GM12878 (cell line): ENCODE measurements around the gene RPL21. TPM values are rescaled to one million over a fixed set of nuclear protein-coding genes. Genes with fewer than 3 reads are reported as not detected.

Experiments used
- ATAC-seq: fragments of 200-7000 bp; cut with Tn5 transposase; 3 replicates; pipeline ENCODE4 v1.9.1; 2020; ENCODE audit warnings: mild to moderate bottlenecking, moderate library complexity
- BruUV-seq: library from RNA; stranded (reverse); fragments of 400-500 nt; replicated peaks from 2 replicates; lab custom pipeline; 2021; lab: Mats Ljungman, UMichigan
- CTCF ChIA-PET: fragments of 300-600 bp; sonication (Branson Sonifier 250); formaldehyde crosslinking; extraction: SDS; loops from one replicate; lab custom pipeline; 2021; ENCODE audit warnings: inconsistent platforms; lab: Yijun Ruan, JAX
- POLR2A ChIA-PET: fragments of 350-600 bp; formaldehyde crosslinking; extraction: SDS; loops from one replicate; lab custom pipeline; 2021; ENCODE audit warnings: inconsistent platforms; lab: Charles Lee
- RAD21 ChIA-PET: fragments of 300-600 bp; sonication (Branson Sonifier 250); formaldehyde crosslinking; loops from one replicate; lab custom pipeline; 2023; ENCODE audit warnings: antibody characterized with exemption; ENCODE audit not compliant: unreplicated experiment; lab: Charles Lee
- SMC1A ChIA-PET: fragments of 300-600 bp; sonication (Branson Sonifier 250); formaldehyde crosslinking; loops from one replicate; lab custom pipeline; 2023; ENCODE audit not compliant: unreplicated experiment, uncharacterized antibody; lab: Charles Lee
- DNase-seq: peaks from one replicate; pipeline ENCODE4 v3.0.0-alpha.2; 2011; ENCODE audit warnings: low read depth, low spot score
- FAIRE-seq: peaks from 3 replicates; lab custom pipeline; 2011; peaks lifted over from hg19 to GRCh38; lab: Jason Lieb, UNC
- H2AFZ ChIP-seq: 2 replicates; pipeline ENCODE4 v1.6.0; 2011; ENCODE audit warnings: low read depth, low read length, control low read depth; ENCODE audit not compliant: control insufficient read depth
- H3K27ac ChIP-seq: 2 replicates; pipeline ENCODE4 v1.5.1; 2011; ENCODE audit warnings: control low read depth; ENCODE audit not compliant: control insufficient read depth, insufficient read depth
- H3K27me3 ChIP-seq, 2 experiments: replicated peaks in 1 of 2; 2 replicates each; pipeline versions ENCODE4 v1.6.0 to v1.6.1; 2011; ENCODE audit warnings: low read length in 1 of 2; ENCODE audit not compliant: control insufficient read depth in 2 of 2, insufficient read depth in 2 of 2
- H3K36me3 ChIP-seq, 2 experiments: 2 replicates each; pipeline ENCODE4 v1.5.1; 2011; ENCODE audit warnings: low read length in 1 of 2; ENCODE audit not compliant: control insufficient read depth in 2 of 2, insufficient read depth in 2 of 2
- H3K4me1 ChIP-seq: 2 replicates; pipeline ENCODE4 v1.6.1; 2011; ENCODE audit warnings: mild to moderate bottlenecking, low read length, moderate library complexity, mixed read lengths; ENCODE audit not compliant: control insufficient read depth, insufficient read depth
- H3K4me2 ChIP-seq: 2 replicates; pipeline ENCODE4 v1.6.0; 2011; ENCODE audit warnings: control low read depth; ENCODE audit not compliant: control insufficient read depth, insufficient read depth
- H3K4me3 ChIP-seq: fragments of 200-600 bp; sonication (generic); 2 replicates; pipeline ENCODE4 v1.5.1; 2016
- H3K79me2 ChIP-seq: 2 replicates; pipeline ENCODE4 v1.6.0; 2011; ENCODE audit warnings: low read length; ENCODE audit not compliant: control insufficient read depth, insufficient read depth
- H3K9ac ChIP-seq: 2 replicates; pipeline ENCODE4 v1.8.0; 2011; ENCODE audit warnings: low read length, control low read depth, mixed read lengths; ENCODE audit not compliant: control insufficient read depth, insufficient read depth
- H3K9me3 ChIP-seq: replicated peaks from 3 replicates; pipeline ENCODE4 v1.5.1; 2011; ENCODE audit warnings: mild to moderate bottlenecking, low read length; ENCODE audit not compliant: control insufficient read depth, insufficient read depth
- H4K20me1 ChIP-seq: 2 replicates; pipeline ENCODE4 v1.6.0; 2011; ENCODE audit not compliant: control insufficient read depth, insufficient read depth
- ATF7 ChIP-seq: fragments of 450-650 bp; IDR thresholded peaks from 2 replicates; pipeline ENCODE4 v1.6.1; 2016; ENCODE audit warnings: low read depth, mild to moderate bottlenecking
- BHLHE40 ChIP-seq, 2 experiments: fragments of 450-650 bp in 1 of 2; IDR thresholded peaks; 2 replicates each; pipeline ENCODE4 v1.6.1; 2011 to 2017; ENCODE audit warnings: low read depth in 2 of 2, borderline replicate concordance in 1 of 2, improper control_type of control experiment in 1 of 2, low read length in 1 of 2, mild to moderate bottlenecking in 1 of 2
- E4F1 ChIP-seq: fragments of 450-650 bp; IDR thresholded peaks from 2 replicates; pipeline ENCODE4 v1.6.1; 2018; ENCODE audit warnings: borderline replicate concordance, mild to moderate bottlenecking; ENCODE audit not compliant: partially characterized antibody
- EED ChIP-seq: sonication (generic); IDR thresholded peaks from 2 replicates; pipeline ENCODE4 v1.6.1; 2016; ENCODE audit warnings: antibody characterized with exemption, low read depth
- EP300 ChIP-seq, 2 experiments: fragments of 150-350 bp in 1 of 2; IDR thresholded peaks; 2 replicates each; pipeline ENCODE4 v1.6.1; 2011 to 2012; ENCODE audit warnings: low read depth in 2 of 2, low read length in 2 of 2, borderline replicate concordance in 1 of 2, improper control_type of control experiment in 1 of 2, inconsistent platforms in 1 of 2; ENCODE audit not compliant: control insufficient read depth in 1 of 2
- ESRRA ChIP-seq: IDR thresholded peaks from 2 replicates; pipeline ENCODE4 v1.6.1; 2012; ENCODE audit warnings: mild to moderate bottlenecking, low read length, improper control_type of control experiment
- JUND ChIP-seq: IDR thresholded peaks from 2 replicates; pipeline ENCODE4 v1.6.1; 2012; ENCODE audit warnings: low read depth, mild to moderate bottlenecking, low read length, improper control_type of control experiment, moderate library complexity
- MYC ChIP-seq: IDR thresholded peaks from 2 replicates; pipeline ENCODE4 v1.6.1; 2011; ENCODE audit warnings: mild to moderate bottlenecking, low read length, moderate library complexity, inconsistent platforms; ENCODE audit not compliant: insufficient read depth, insufficient replicate concordance, insufficient read length, severe bottlenecking
- NFYA ChIP-seq: IDR thresholded peaks from 2 replicates; pipeline ENCODE4 v1.6.1; 2011; ENCODE audit warnings: low read depth, mild to moderate bottlenecking, low read length, improper control_type of control experiment, borderline replicate concordance
- PAX5 ChIP-seq: IDR thresholded peaks from 2 replicates; pipeline ENCODE4 v1.6.1; 2011; ENCODE audit warnings: low read depth, low read length, borderline replicate concordance
- PML ChIP-seq: IDR thresholded peaks from 2 replicates; pipeline ENCODE4 v1.6.1; 2012; ENCODE audit warnings: low read length, inconsistent platforms
- POU2F2 ChIP-seq: IDR thresholded peaks from 3 replicates; pipeline ENCODE4 v1.6.1; 2011; ENCODE audit warnings: low read depth, mild to moderate bottlenecking, low read length, borderline replicate concordance
- SRF ChIP-seq, 2 experiments: IDR thresholded peaks; 2 replicates each; pipeline ENCODE4 v1.6.1; 2011; ENCODE audit warnings: low read depth in 2 of 2, low read length in 2 of 2, mild to moderate bottlenecking in 1 of 2, moderate library complexity in 1 of 2
- SUZ12 ChIP-seq: fragments of 200-600 bp; sonication (generic); IDR thresholded peaks from one replicate; pipeline ENCODE4 v1.6.1; 2018; ENCODE audit warnings: antibody characterized with exemption, mild to moderate bottlenecking; ENCODE audit not compliant: unreplicated experiment
- ZNF622 ChIP-seq: fragments of 450-650 bp; IDR thresholded peaks from 2 replicates; pipeline ENCODE4 v1.6.1; 2017; ENCODE audit warnings: mild to moderate bottlenecking, inconsistent platforms
- WGBS: methylation state at CpG from one replicate; pipeline ENCODE4 v1.1.6; 2016; ENCODE audit warnings: low lambda C conversion rate; ENCODE audit not compliant: insufficient replicate concordance, insufficient coverage; ENCODE audit errors: missing lambda C conversion rate; 5-methylcytosine and 5-hydroxymethylcytosine counted together
- in situ Hi-C: fragments of 300-500 bp; cut with MboI; formaldehyde crosslinking; loops from 9 replicates; pipeline ENCODE4 v1.14.3; 2018; ENCODE audit warnings: mixed read lengths
- intact Hi-C: fragments of 100-400 bp; cut with micrococcal nuclease; formaldehyde crosslinking; loops from one replicate; pipeline ENCODE4 v1.14.2; 2022; ENCODE audit not compliant: unreplicated experiment
- polyA plus RNA-seq, 11 experiments: library from polyadenylated mRNA; depleted of rRNA in 4 of 11; unstranded in 6 of 11; stranded (reverse) in 5 of 11; fragments of >200 nt; fragmentation: Nextera tagmentation in 4 of 11; fragmentation: Illumina TruSeq in 1 of 11; extraction: Ambion mirVana in 4 of 11; extraction: Trizol in 1 of 11; gene quantifications; 1 replicate in 1 of 11; 2 replicates in 10 of 11; pipeline versions ENCODE4 v1.2.1 to v1.2.3, GENCODE V29; 2011 to 2016; ENCODE audit warnings: inconsistent platforms in 2 of 11, missing spikeins in 2 of 11, low read depth in 1 of 11
- total RNA-seq, 4 experiments: library from RNA; depleted of rRNA in 3 of 4; stranded (reverse); fragments of >200 nt in 3 of 4; fragmentation: Illumina TruSeq in 1 of 4; extraction: Trizol in 1 of 4; gene quantifications; 2 replicates each; pipeline versions ENCODE4 v1.2.1 to v1.2.3, GENCODE V29; 2013 to 2021
- TF ChIP-seq, protein P1 (sequence below): IDR thresholded peaks from 2 replicates; pipeline ENCODE4 v1.6.1; 2012; ENCODE audit warnings: low read depth, low read length, improper control_type of control experiment

The RPL21 gene
- total and polyA plus RNA-seq, 10 of the 15 experiments (the other 5 are each of a cell fraction or from before 2014, with no cell fraction given): 817 to 9,760 (median 1,698) TPM

- no TSS peak for BruUV-seq
- H4K20me1 ChIP-seq: no peaks in the 10 kb centered on the region
- H2AFZ ChIP-seq: no peak overlapping the region
- ChIA-PET RAD21 (no interaction called here), SMC1A (no interaction called here), POLR2A (no interaction called here), CTCF (no interaction called here)
- H3K4me1 ChIP-seq: peaks cover 9% of the 10 kb centered on the region; the same call in 1 of the 2 replicates
- H3K36me3 ChIP-seq: peaks cover 8 to 12% of the 10 kb centered on the region in 2 experiments
- WGBS: 100% methylated on average over 5 of the region's 5 CpGs
- no peak overlapping the region for H3K9ac ChIP-seq
- no peak overlapping the region for H3K27ac ChIP-seq
- FAIRE-seq (no peak), DNase-seq (no peak), ATAC-seq (no peak)
- peaks cover 12% of the 10 kb centered on the region for H3K79me2 ChIP-seq
- TF ChIP-seq E4F1 (no peak), EED (no peak), ESRRA (no peak), EP300 (IDR thresholded peaks at IDR 0.05; ENCODE audit: borderline replicate concordance in 1 of 2, control insufficient read depth in 1 of 2, low read depth in 2 of 2, low read length in 2 of 2) (no peak), SRF (IDR thresholded peaks at IDR 0.05; ENCODE audit: low read depth in 2 of 2, low read length in 2 of 2) (no peak), PML (no peak), MYC (no peak), ATF7 (no peak), JUND (no peak), SUZ12 (no peak), PAX5 (no peak), NFYA (no peak), POU2F2 (no peak), BHLHE40 (IDR thresholded peaks at IDR 0.05; ENCODE audit: borderline replicate concordance in 1 of 2, low read depth in 2 of 2, low read length in 1 of 2) (no peak), ZNF622 (no peak)
- TF ChIP-seq, protein P1, sequence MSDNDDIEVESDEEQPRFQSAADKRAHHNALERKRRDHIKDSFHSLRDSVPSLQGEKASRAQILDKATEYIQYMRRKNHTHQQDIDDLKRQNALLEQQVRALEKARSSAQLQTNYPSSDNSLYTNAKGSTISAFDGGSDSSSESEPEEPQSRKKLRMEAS: no peak
- H3K4me2 ChIP-seq: no peak overlapping the region
- intact Hi-C loops (no loop called here), in situ Hi-C loops (no loop called here)
- no peak overlapping the region for H3K4me3 ChIP-seq
- no peaks in the 10 kb centered on the region for H3K27me3 ChIP-seq
- H3K9me3 ChIP-seq: no peaks in the 10 kb centered on the region
Measured at GRCh38 chr13:27261396-27261795, 10.0 kb downstream of the RPL21 start.
